HUES6 (cell line): ENCODE measurements around the gene IKBKG.
A peak's percentile ranks its signal among the peaks of the same experiment; 100 is the strongest.

Experiments
- H3K27ac ChIP-seq: 2 replicates; pipeline ENCODE4 v1.7.0; 2013; ENCODE audit warnings: low read depth, mild to moderate bottlenecking, low read length, inconsistent platforms
- H3K27me3 ChIP-seq: 2 replicates; pipeline ENCODE4 v1.6.1; 2013; ENCODE audit warnings: low read length; ENCODE audit not compliant: control insufficient read depth, insufficient read depth
- H3K36me3 ChIP-seq: 2 replicates; pipeline ENCODE4 v1.6.1; 2013; ENCODE audit warnings: low read length; ENCODE audit not compliant: control insufficient read depth, insufficient read depth
- H3K4me1 ChIP-seq: 2 replicates; pipeline ENCODE4 v1.6.1; 2013; ENCODE audit warnings: low read length; ENCODE audit not compliant: control insufficient read depth, insufficient read depth
- H3K4me3 ChIP-seq: 2 replicates; pipeline ENCODE4 v1.5.1; 2013; ENCODE audit warnings: low read depth, low read length
- H3K9ac ChIP-seq: one replicate; pipeline ENCODE4 v1.6.1; 2013; ENCODE audit warnings: mild to moderate bottlenecking, low read length
- H3K9me3 ChIP-seq: 2 replicates; pipeline ENCODE4 v1.6.1; 2013; ENCODE audit warnings: low read depth, low read length; ENCODE audit not compliant: control insufficient read depth, insufficient read depth

IKBKG gene

DNA sequence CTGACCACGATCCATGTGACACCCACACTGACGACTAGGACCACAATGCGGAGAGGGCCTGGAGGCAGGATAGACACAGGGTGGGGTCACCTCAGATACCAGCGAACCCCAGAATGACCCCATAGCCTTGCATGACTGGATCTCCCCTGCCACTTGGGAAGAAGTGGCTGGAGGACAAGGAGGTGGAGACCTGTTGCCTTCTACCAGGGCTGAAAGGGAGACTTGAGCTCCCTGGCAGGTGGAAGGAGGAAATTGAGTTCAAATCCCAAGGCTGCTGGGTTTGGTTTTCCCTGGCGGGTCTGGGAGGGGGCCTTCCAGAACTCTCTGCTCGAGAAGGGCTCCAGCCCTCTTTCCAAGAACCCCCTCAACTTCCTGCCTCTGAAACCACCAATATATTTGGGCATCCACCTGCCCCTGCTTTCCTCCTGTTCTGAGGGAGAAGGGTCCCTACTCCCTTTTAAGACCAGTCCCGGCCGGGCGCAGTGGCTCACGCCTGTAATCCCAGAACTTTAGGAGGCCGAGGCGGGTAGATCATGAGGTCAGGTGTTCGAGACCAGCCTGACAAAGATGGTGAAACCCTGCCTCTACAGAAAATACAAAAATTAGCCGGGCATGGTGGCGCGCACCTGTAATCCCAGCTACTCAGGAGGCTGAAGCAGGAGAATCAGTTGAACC lies 34.4 kb upstream of the IKBKG start:
- Histone ChIP-seq H3K4me1 (peaks cover 15% of the 10 kb centered on the region), H3K9me3 (peaks cover 15% of the 10 kb centered on the region; the same call in 1 of the 2 replicates), H3K27ac (no peak overlapping the region), H3K36me3 (peaks cover 17% of the 10 kb centered on the region), H3K9ac (no peak overlapping the region), H3K4me3 (no peak overlapping the region), H3K27me3 (no peaks in the 10 kb centered on the region)

GRCh38 chrX:154513716-154514115 lies 33.7 kb upstream of the IKBKG start:
- H3K9ac ChIP-seq: no peak overlapping the region
- no peak overlapping the region for H3K4me3 ChIP-seq
- peaks cover 13% of the 10 kb centered on the region; the same call in 1 of the 2 replicates for H3K36me3 ChIP-seq
- H3K27ac ChIP-seq: no peak overlapping the region
- no peaks in the 10 kb centered on the region for H3K27me3 ChIP-seq
- H3K9me3 ChIP-seq: peaks cover 10% of the 10 kb centered on the region; the same call in 1 of the 2 replicates
- H3K4me1 ChIP-seq: peaks cover 18% of the 10 kb centered on the region

GRCh38 chrX:154515090-154515965 lies 32.1 kb upstream of the IKBKG start:
- H3K9me3 ChIP-seq: peaks cover 6% of the 10 kb centered on the region; the same call in 1 of the 2 replicates
- peaks cover 18% of the 10 kb centered on the region for H3K4me1 ChIP-seq
- H3K27ac ChIP-seq: peak overlapping the region; percentile 88; the same call in 1 of the 2 replicates
- H3K27me3 ChIP-seq: no peaks in the 10 kb centered on the region
- no peaks in the 10 kb centered on the region; the same call in 1 of the 2 replicates for H3K36me3 ChIP-seq
- peak overlapping the region; percentile 79 for H3K9ac ChIP-seq
- H3K4me3 ChIP-seq: peak overlapping the region; percentile 88

DNA sequence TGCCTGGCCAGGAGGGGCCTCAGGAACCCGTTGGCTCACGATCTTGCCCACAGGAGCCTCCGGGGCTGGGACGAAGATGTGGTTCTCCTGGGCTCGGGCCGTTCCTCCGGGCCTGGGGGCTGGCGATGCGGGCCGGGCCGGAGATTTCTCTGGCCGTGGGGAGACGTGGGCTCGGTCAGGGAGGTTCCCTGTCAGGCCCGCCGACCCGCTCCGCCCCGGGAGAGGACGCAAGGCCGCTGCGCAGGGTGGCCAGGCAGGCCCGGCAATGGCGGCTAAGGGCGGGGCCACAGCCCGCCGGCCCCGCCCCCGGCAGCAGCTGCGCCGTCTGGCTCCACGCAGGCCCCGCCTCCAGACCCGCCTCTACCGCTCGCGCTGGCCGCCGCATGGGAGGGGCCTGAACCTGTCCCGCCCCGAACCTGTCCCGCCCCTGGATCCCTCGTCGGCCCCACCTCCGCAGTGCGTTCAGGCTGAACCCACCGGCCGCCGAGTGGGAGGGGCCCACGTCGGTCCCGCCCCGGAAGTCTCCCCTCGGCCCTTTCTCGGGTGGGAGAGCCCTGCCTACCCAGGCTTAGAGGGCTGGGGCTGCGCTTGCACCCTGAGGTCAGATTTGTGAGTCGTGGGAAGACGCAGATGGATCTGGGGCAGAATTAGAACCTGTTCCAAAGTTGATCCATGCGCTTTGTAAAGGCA lies 31.3 kb upstream of the IKBKG start, which contains the start of gene FAM3A:
FAM3A (minus strand) TSS at position 267 of the 690 bp plus-strand sequence. CDS start 460 bp downstream, outside the sequence.
- Histone ChIP-seq H3K9me3 (peaks cover 6% of the 10 kb centered on the region; the same call in 1 of the 2 replicates), H3K9ac (peak within 1 kb of the TSS; percentile 79), H3K4me1 (peaks cover 18% of the 10 kb centered on the region), H3K4me3 (peak within 1 kb of the TSS; percentile 88), H3K27me3 (no peaks in the 10 kb centered on the region), H3K36me3 (no peaks in the 10 kb centered on the region), H3K27ac (peak within 1 kb of the TSS; percentile 88; the same call in 1 of the 2 replicates)

DNA sequence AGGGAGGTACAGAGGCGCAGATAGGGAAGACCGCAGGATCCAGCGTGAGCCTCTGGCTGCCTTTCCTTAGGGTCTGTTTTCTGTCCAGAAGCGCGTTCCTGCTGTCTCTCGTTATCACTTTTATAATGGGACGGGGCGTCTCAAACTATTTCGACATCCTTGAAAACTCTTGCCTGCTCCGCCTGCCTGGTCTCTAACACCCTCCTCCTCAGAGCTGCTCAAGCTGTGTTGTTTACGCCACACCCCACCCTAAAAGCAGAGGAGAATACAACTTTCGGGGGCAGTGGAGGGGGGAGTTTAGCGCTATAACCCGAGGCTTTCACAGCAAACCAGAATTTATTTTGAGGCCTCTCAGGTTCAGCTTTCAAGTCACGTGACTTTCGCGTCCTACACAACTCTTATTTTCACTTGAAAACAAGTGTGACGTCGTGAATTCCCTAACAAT lies 30.7 kb upstream of the IKBKG start:
- Histone ChIP-seq H3K27me3 (no peaks in the 10 kb centered on the region), H3K36me3 (no peaks in the 10 kb centered on the region), H3K27ac (peak overlapping the region; percentile 68; the same call in 1 of the 2 replicates), H3K4me1 (peaks cover 18% of the 10 kb centered on the region), H3K9ac (peak overlapping the region; percentile 76), H3K9me3 (peaks cover 5% of the 10 kb centered on the region; the same call in 1 of the 2 replicates), H3K4me3 (peak overlapping the region; percentile 64)

DNA sequence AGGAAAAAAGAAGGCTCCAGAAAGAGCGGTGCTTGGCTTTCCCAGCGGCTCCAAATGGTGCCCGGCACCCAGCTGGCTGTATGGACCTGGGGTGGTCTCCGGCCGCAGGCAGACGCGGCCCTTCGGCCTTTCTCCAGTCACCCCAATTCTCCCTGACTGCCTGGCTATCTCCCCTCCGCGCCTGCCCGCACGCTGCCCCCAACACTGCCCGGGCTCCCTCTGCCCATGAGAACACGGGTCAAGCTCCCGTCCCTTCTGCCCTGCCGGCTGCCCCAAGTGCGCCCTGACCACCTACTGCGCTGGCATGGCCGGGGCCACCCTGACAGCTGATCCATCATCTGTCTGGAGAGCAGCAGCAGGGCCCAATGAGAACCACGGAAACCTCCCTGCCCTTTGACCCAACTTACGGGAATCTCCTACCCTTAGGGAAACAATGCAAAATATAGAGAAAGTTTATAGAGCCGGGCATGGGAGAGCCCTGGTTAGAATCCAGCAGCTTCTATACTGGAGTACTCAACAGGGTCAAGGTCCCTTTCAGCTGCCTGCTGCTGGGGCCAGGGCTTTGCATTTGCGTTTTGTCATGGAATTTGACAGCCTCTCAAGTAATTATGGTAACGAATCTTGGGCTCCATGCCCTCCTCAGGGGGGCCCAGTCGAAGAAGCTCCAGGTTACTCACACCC lies 30.2 kb upstream of the IKBKG start:
- peak overlapping the region; percentile 64 for H3K4me3 ChIP-seq
- no peaks in the 10 kb centered on the region for H3K27me3 ChIP-seq
- peak overlapping the region; percentile 76 for H3K9ac ChIP-seq
- peaks cover 18% of the 10 kb centered on the region for H3K4me1 ChIP-seq
- H3K9me3 ChIP-seq: peaks cover 3% of the 10 kb centered on the region; the same call in 1 of the 2 replicates
- no peaks in the 10 kb centered on the region for H3K36me3 ChIP-seq
- peak overlapping the region; percentile 68; the same call in 1 of the 2 replicates for H3K27ac ChIP-seq

DNA sequence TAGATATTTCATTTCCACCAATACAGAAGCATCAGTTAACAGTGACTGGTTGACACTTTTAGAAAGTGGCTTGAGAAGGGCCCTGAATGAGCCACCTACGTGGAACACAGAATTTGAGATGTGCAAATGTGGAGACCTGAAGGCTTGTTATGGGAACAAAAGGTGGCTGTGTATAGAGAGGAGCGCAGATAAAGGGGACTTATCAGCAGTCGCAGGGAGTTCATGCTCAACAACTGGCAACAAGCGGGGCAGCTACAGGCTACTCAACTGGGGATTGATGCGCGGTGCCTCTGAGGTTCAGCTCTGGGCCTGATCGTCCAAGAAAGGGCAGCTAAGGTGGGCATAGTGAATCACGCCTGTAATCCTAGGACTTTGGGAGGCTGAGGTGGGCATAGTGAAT lies 28.0 kb upstream of the IKBKG start:
- H3K36me3 ChIP-seq: no peaks in the 10 kb centered on the region
- H3K9ac ChIP-seq: no peak overlapping the region
- H3K4me3 ChIP-seq: no peak overlapping the region
- no peaks in the 10 kb centered on the region for H3K27me3 ChIP-seq
- H3K9me3 ChIP-seq: peaks cover 3% of the 10 kb centered on the region; the same call in 1 of the 2 replicates
- peaks cover 18% of the 10 kb centered on the region for H3K4me1 ChIP-seq
- H3K27ac ChIP-seq: no peak overlapping the region

DNA sequence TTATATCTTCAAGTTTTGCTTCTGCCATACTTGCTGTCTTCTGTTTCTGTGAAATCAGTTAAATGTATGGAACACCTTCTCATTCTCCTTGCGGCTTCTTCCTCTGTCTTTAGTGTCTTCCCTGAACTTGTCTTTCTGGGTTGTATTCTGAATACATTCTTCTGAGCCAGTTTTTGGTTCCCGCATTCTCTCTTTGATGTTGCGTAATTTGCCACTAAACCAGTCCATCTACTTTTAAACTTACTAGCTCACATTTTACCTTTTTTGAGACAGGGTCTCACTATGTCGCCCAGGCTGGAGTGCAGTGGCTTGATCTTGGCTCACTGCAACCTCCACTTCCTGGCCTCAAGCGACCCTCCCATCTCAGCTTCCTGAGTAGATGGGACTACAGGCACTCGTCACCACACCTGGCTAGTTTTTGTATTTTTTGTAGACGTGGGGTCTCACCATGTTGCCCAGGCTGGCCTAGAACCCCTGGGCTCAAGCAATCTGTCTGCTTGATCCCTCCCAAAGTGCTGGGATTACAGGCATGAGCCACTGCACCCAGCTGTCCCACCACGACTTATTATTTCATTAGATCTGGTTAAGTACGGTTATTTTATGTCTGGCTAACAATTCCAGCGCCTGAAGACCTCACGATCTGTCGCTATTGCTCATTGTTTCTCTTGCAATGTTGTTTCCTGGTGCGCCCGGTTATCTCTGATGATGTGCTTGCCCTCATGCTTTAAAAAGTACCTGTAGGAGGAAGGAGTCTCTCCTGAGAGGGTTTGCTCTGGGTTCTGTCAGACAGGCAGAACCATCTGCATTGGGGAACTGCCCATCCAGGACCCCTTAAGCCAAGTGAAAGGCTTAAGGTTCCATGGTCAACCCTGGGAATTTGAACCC lies 21.6 kb upstream of the IKBKG start:
- no peak overlapping the region for H3K27ac ChIP-seq
- H3K9me3 ChIP-seq: peaks cover 10% of the 10 kb centered on the region; the same call in 1 of the 2 replicates
- H3K4me1 ChIP-seq: peaks cover 10% of the 10 kb centered on the region; the same call in 1 of the 2 replicates
- peaks cover 7% of the 10 kb centered on the region; the same call in 1 of the 2 replicates for H3K27me3 ChIP-seq
- no peak overlapping the region for H3K4me3 ChIP-seq
- no peak overlapping the region for H3K9ac ChIP-seq
- H3K36me3 ChIP-seq: peaks cover 3% of the 10 kb centered on the region; the same call in 1 of the 2 replicates

GRCh38 chrX:154526901-154527675 lies 20.3 kb upstream of the IKBKG start:
- Histone ChIP-seq H3K4me1 (peaks cover 18% of the 10 kb centered on the region; the same call in 1 of the 2 replicates), H3K27ac (no peak overlapping the region), H3K9me3 (peaks cover 14% of the 10 kb centered on the region; the same call in 1 of the 2 replicates), H3K27me3 (peaks cover 7% of the 10 kb centered on the region; the same call in 1 of the 2 replicates), H3K4me3 (peak overlapping the region; percentile 43), H3K36me3 (peaks cover 8% of the 10 kb centered on the region), H3K9ac (peak overlapping the region; percentile 33)
